Calu3 (cell line): Measurements from ENCODE around the gene ASB2. TPM values are rescaled to one million over a fixed set of nuclear protein-coding genes. Genes with fewer than 3 reads are reported as not detected.

Experiments
- BruUV-seq: library from RNA; stranded (reverse); fragments of 400-500 nt; replicated peaks from 2 replicates; lab custom pipeline; 2021; lab: Mats Ljungman, UMichigan
- CTCF ChIA-PET: fragments of 300-600 bp; sonication (Branson Sonifier 250); formaldehyde crosslinking; loops from one replicate; lab custom pipeline; 2022; ENCODE audit warnings: antibody characterized with exemption; lab: Charles Lee
- DNase-seq: peaks from one replicate; pipeline ENCODE4 v3.0.0; 2022
- H3K27ac Mint-ChIP-seq: one replicate; pipeline ENCODE4 v1.8.0; 2022; ENCODE audit warnings: mixed read lengths; ENCODE audit not compliant: unreplicated experiment
- H3K27me3 Mint-ChIP-seq: one replicate; pipeline ENCODE4 v1.8.0; 2022; ENCODE audit warnings: mixed read lengths; ENCODE audit not compliant: unreplicated experiment
- H3K36me3 Mint-ChIP-seq: one replicate; pipeline ENCODE4 v1.8.0; 2022; ENCODE audit warnings: mild to moderate bottlenecking, moderate library complexity, mixed read lengths; ENCODE audit not compliant: insufficient read depth, unreplicated experiment
- H3K4me1 Mint-ChIP-seq: one replicate; pipeline ENCODE4 v1.8.0; 2022; ENCODE audit warnings: mild to moderate bottlenecking, low read depth, mixed read lengths; ENCODE audit not compliant: unreplicated experiment
- H3K4me3 Mint-ChIP-seq: one replicate; pipeline ENCODE4 v1.8.0; 2022; ENCODE audit warnings: mild to moderate bottlenecking, low read depth, moderate library complexity, mixed read lengths; ENCODE audit not compliant: unreplicated experiment
- H3K9me3 Mint-ChIP-seq: one replicate; pipeline ENCODE4 v1.8.0; 2022; ENCODE audit warnings: low read depth, mixed read lengths; ENCODE audit not compliant: unreplicated experiment
- CTCF ChIP-seq: fragments of 200-600 bp; IDR thresholded peaks from one replicate; pipeline ENCODE4 v1.8.0; 2022; ENCODE audit warnings: antibody characterized with exemption; ENCODE audit not compliant: unreplicated experiment
- intact Hi-C: fragments of 100-400 bp; cut with micrococcal nuclease; formaldehyde crosslinking; loops from one replicate; pipeline ENCODE4 v1.10.0; 2022; ENCODE audit not compliant: unreplicated experiment
- total RNA-seq: library from RNA; stranded (reverse); gene quantifications from 2 replicates; pipeline ENCODE4 v1.2.3, GENCODE V29; 2022

The ASB2 gene
- total RNA-seq, 1 experiment from 2014 or later = 0.19 TPM

GRCh38 chr14:94008234-94008633 is 31.9 kb upstream of the ASB2 start:
- Mint-ChIP-seq H3K9me3 (no peaks in the 10 kb centered on the region), H3K27me3 (no peaks in the 10 kb centered on the region), H3K4me3 (no peak overlapping the region), H3K36me3 (no peaks in the 10 kb centered on the region), H3K27ac (no peak overlapping the region), H3K4me1 (peaks cover 25% of the 10 kb centered on the region)
- TF ChIP-seq CTCF = no peak
- CTCF ChIA-PET = interaction anchor here (1.7 kb wide), 1 partner anchor 29 kb away, joined by 3 read pairs; no protein-coding TSS in a partner anchor
- DNase-seq = no peak
- no TSS peak for BruUV-seq
- intact Hi-C loops = no loop called here

- H3K27me3 Mint-ChIP-seq = no peaks in the 10 kb centered on the region
- H3K36me3 Mint-ChIP-seq = peaks cover 5% of the 10 kb centered on the region
- intact Hi-C loops = no loop called here
- BruUV-seq = no TSS peak
- no peak for DNase-seq
- H3K4me3 Mint-ChIP-seq = no peak overlapping the region
- no peaks in the 10 kb centered on the region for H3K9me3 Mint-ChIP-seq
- peaks cover 26% of the 10 kb centered on the region for H3K4me1 Mint-ChIP-seq
- TF ChIP-seq CTCF = peak; percentile 34
- CTCF ChIA-PET = no interaction called here
- H3K27ac Mint-ChIP-seq = no peak overlapping the region
These were observed 29.1 kb upstream of the ASB2 start for GRCh38 chr14:94005324-94006073.

- Mint-ChIP-seq H3K27me3 (no peaks in the 10 kb centered on the region), H3K27ac (no peak overlapping the region), H3K4me1 (peaks cover 18% of the 10 kb centered on the region), H3K9me3 (no peaks in the 10 kb centered on the region), H3K4me3 (no peak overlapping the region), H3K36me3 (peaks cover 5% of the 10 kb centered on the region)
- intact Hi-C loops = no loop called here
- DNase-seq = no peak
- CTCF ChIA-PET = interaction anchor here (1.1 to 1.2 kb wide), 2 partner anchors 13 to 25 kb away, joined by 3 to 4 read pairs; no protein-coding TSS in a partner anchor
- BruUV-seq = no TSS peak
- TF ChIP-seq CTCF = no peak
These were observed 27.6 kb upstream of the ASB2 start for GRCh38 chr14:94004015-94004414.

GRCh38 chr14:94003397-94003796 is 27.0 kb upstream of the ASB2 start:
- H3K9me3 Mint-ChIP-seq = no peaks in the 10 kb centered on the region

More at GRCh38 chr14:94003397-94003796, 27.0 kb upstream of the ASB2 start:
- Mint-ChIP-seq H3K27ac (no peak overlapping the region), H3K27me3 (no peaks in the 10 kb centered on the region), H3K4me1 (peaks cover 18% of the 10 kb centered on the region), H3K36me3 (peaks cover 5% of the 10 kb centered on the region), H3K4me3 (no peak overlapping the region)
- no peak for TF ChIP-seq CTCF
- BruUV-seq = no TSS peak
- CTCF ChIA-PET = interaction anchor here (1.2 kb wide), 1 partner anchor 67 kb away, joined by 3 read pairs; no protein-coding TSS in a partner anchor
- intact Hi-C loops = no loop called here
- DNase-seq = no peak
